Heart left ventricle (tissue), 16 donors: Measurements from ENCODE around the gene U2AF1. TPM values are rescaled to one million over a fixed set of nuclear protein-coding genes. Genes with fewer than 3 reads are reported as not detected.
"Not testable (repeated sequence)": the region's sequence is repeated elsewhere in the genome, so short reads cannot be mapped to it uniquely, and the experiment has no call there.

Experiments
- ATAC-seq, 4 donors: fragments of 200-7000 bp; cut with Tn5 transposase; one replicate each; pipeline ENCODE4 v1.9.1; 2020 to 2022; ENCODE audit warnings: moderate library complexity in 4 of 4, mild to moderate bottlenecking in 3 of 4, moderate number of reproducible peaks in 1 of 4
- DNase-seq, 5 donors: peaks; one replicate each; pipeline ENCODE4 v3.0.0-alpha.2; 2020
- H3K27ac ChIP-seq, 12 donors: fragments of 200-600 bp; sonication (generic) in 4 of 12; one replicate each; pipeline versions ENCODE4 v1.5.0 to v1.8.0; 2016 to 2022; ENCODE audit warnings: mild to moderate bottlenecking in 2 of 12
- H3K27me3 ChIP-seq, 9 donors: fragments of 200-600 bp; sonication (generic) in 2 of 9; one replicate each; pipeline versions ENCODE4 v1.5.1 to v1.8.0; 2016 to 2022; ENCODE audit warnings: mild to moderate bottlenecking in 3 of 9
- H3K36me3 ChIP-seq, 9 donors: fragments of 200-600 bp; sonication (generic) in 2 of 9; one replicate each; pipeline versions ENCODE4 v1.5.0 to v1.8.0; 2018 to 2022; ENCODE audit warnings: mild to moderate bottlenecking in 2 of 9
- H3K4me1 ChIP-seq, 12 donors: fragments of 200-600 bp; sonication (generic) in 4 of 12; one replicate each; pipeline versions ENCODE4 v1.5.0 to v1.8.0; 2016 to 2022; ENCODE audit warnings: mild to moderate bottlenecking in 3 of 12
- H3K4me3 ChIP-seq, 12 donors: fragments of 200-600 bp; sonication (generic) in 4 of 12; one replicate each; pipeline versions ENCODE4 v1.5.0 to v1.8.0; 2017 to 2022; ENCODE audit warnings: mild to moderate bottlenecking in 9 of 12, moderate library complexity in 4 of 12
- H3K9me3 ChIP-seq, 12 donors: fragments of 200-600 bp; sonication (generic) in 4 of 12; one replicate each; pipeline versions ENCODE4 v1.5.0 to v1.8.0; 2016 to 2022; ENCODE audit warnings: mild to moderate bottlenecking in 1 of 12
- CTCF ChIP-seq, 12 donors: fragments of 200-600 bp; sonication (generic) in 4 of 12; IDR thresholded peaks; one replicate each; pipeline versions ENCODE4 v1.5.0 to v1.8.0; 2018 to 2022; ENCODE audit warnings: antibody characterized with exemption in 12 of 12, mild to moderate bottlenecking in 5 of 12
- WGBS, 4 donors: extraction: QIAGEN DNeasy Blood & Tissue Kit in 2 of 4; methylation state at CpG; one replicate each; pipeline versions ENCODE4 v1.1.5 to v1.1.7; 2013 to 2018; 5-methylcytosine and 5-hydroxymethylcytosine counted together
- intact Hi-C, 10 donors: fragments of 100-400 bp; cut with DNase I; formaldehyde crosslinking; loops; one replicate each; pipeline versions ENCODE4 v1.11.1 to v1.14.2; 2022
- long read RNA-seq, 3 donors: library from polyadenylated mRNA; unstranded; transcript quantifications; one replicate each; pipeline ENCODE4 v2.0.0, GENCODE V29; 2020 to 2021
- polyA plus RNA-seq, 2 donors: library from polyadenylated mRNA; stranded (reverse); fragments of 200-250 nt; gene quantifications; one replicate each; pipeline ENCODE4 v1.2.3, GENCODE V29; 2013
- total RNA-seq, 9 donors: library from RNA; depleted of rRNA in 2 of 9; stranded (reverse); fragments of >200 nt in 2 of 9; fragmentation: NEBNext Ultra II Directional in 3 of 9; extraction: Animal tissue kit (Norgen Biotek cat#: 25700) in 3 of 9; gene quantifications; one replicate each; pipeline versions ENCODE4 v1.1.0 to v1.2.4, GENCODE V29; 2016 to 2023
- donor health status: ischemic (EF 13 %, LVEDD 7.1; RV severe dilation, severe dysfunction).
- donor health status: healthy with polysubstance abuse.
- donor health status: DM: no; HTN: yes; CAD: no.
- donor health status: DM: no; HTN: no; CAD: no.
- donor health status: ischemic (EF 25% LVEDD 6.9; RV normal size, moderate dysfunction).
- donor health status: ischemic (EF 25% LVEDD 5.7; RV mildly dilated, moderate dysfunction).
- donor health status: healthy.
- donor health status: DM: yes; HTN: yes; CAD: no.
- donor health status: ischemic (EF 35%, LVEDD 5.7; RV mildly dilated, moderate dysfunction).
- donor health status: nonischemic (EF 11% LVEDD 7.7; RV severe dilation, severe dysfunction).
- donor health status: DM: yes; HTN: yes; CAD: no.
- donor health status: PGD.
- donor health status: ischemic (EF 29% LVEDD 5.4; RV normal size, mild dysfunction).
- donor health status: nonischemic (EF 23%, LVEDD 6.1; RV moderate dilation, normal function).

U2AF1 gene
- 10 to 100 TPM in 3 of 9 donors, 1 to 10 TPM in 6; 2.8 to 21.5 (median 7.9) TPM for total RNA-seq
- polyA plus RNA-seq, result 10 to 100 TPM; 29.7 to 62.6 TPM
- long read RNA-seq, donor 1, transcript U2AF1-202 (8 exons, 940 nt), result major isoform, 8 of 15 reads
- long read RNA-seq, donor 1, transcript U2AF1-201 (8 exons, 962 nt), result minor isoform, 6 of 15 reads
- long read RNA-seq, donor 1, partial matches to known transcripts, result 0 of 15 reads
- long read RNA-seq, donor 1, other reads (novel, unspliced or antisense), result 1 of 15 reads
- long read RNA-seq, donor 2, transcript U2AF1-202 (8 exons, 940 nt), result minor isoform, 5 of 22 reads
- long read RNA-seq, donor 2, transcript U2AF1-201 (8 exons, 962 nt), result major isoform, 15 of 22 reads
- long read RNA-seq, donor 2, partial matches to known transcripts, result 0 of 22 reads
- long read RNA-seq, donor 2, other reads (novel, unspliced or antisense), result 1 of 22 reads
- long read RNA-seq, donor 3, transcript U2AF1-201 (8 exons, 962 nt), result major isoform, 14 of 22 reads
- long read RNA-seq, donor 3, partial matches to known transcripts, result 1 of 22 reads
- long read RNA-seq, donor 3, other reads (novel, unspliced or antisense), result 3 of 22 reads

- H3K9me3 ChIP-seq, H3K27me3 ChIP-seq, H3K4me1 ChIP-seq, intact Hi-C loops, H3K36me3 ChIP-seq: not testable (repeated sequence)
- 0 to 1% methylated on average over 27 to 61 of the region's 107 CpGs; no CpG with 5 or more reads in 2 of the 4 donors for WGBS, 4 donors
- DNase-seq (peak in 3 of 5 donors; percentile 47 to 88 (median 84)), ATAC-seq (peak; percentile 99)
- H3K27ac ChIP-seq, result peak within 1 kb of the TSS in 9 of 12 donors; percentile 53 to 88 (median 77)
- H3K4me3 ChIP-seq, result peak within 1 kb of the TSS in 10 of 12 donors; percentile 52 to 94 (median 64)
Observed at GRCh38 chr21:43106965-43107793, at the start of gene U2AF1. Gene U2AF1 (minus strand): TSS chr21:43107570. CDS start chr21:43107494, 76 bp downstream.

- H3K27me3 ChIP-seq, H3K4me1 ChIP-seq, intact Hi-C loops, DNase-seq, H3K4me3 ChIP-seq, H3K36me3 ChIP-seq, H3K9me3 ChIP-seq, H3K27ac ChIP-seq: not testable (repeated sequence)
- WGBS, 4 donors, result no CpG with 5 or more reads among the region's 33 CpGs
- peak in 1 of 4 donors; percentile 44 for ATAC-seq
Observed at GRCh38 chr21:43153601-43154000, 46.2 kb upstream of the U2AF1 start.

- WGBS, 4 donors, result no CpG with 5 or more reads among the region's 11 CpGs
- intact Hi-C loops, result not testable (repeated sequence)
Observed at GRCh38 chr21:43149344-43149743, 42.0 kb upstream of the U2AF1 start.

GRCh38 chr21:43147999-43148398, 40.6 kb upstream of the U2AF1 start:
- DNase-seq, H3K9me3 ChIP-seq, intact Hi-C loops, H3K27me3 ChIP-seq, H3K4me3 ChIP-seq, H3K36me3 ChIP-seq, H3K4me1 ChIP-seq, H3K27ac ChIP-seq: not testable (repeated sequence)
- ATAC-seq, result peak in 3 of 4 donors; percentile 53 to 86 (median 61)
- WGBS, 4 donors, result no CpG with 5 or more reads among the region's 7 CpGs

More at GRCh38 chr21:43149344-43149743, 42.0 kb upstream of the U2AF1 start:
- not testable (repeated sequence) for H3K27ac ChIP-seq, H3K36me3 ChIP-seq, H3K9me3 ChIP-seq, H3K27me3 ChIP-seq, ATAC-seq, H3K4me1 ChIP-seq, DNase-seq, H3K4me3 ChIP-seq

- H3K27me3 ChIP-seq, H3K36me3 ChIP-seq, ATAC-seq, H3K9me3 ChIP-seq, DNase-seq, H3K4me1 ChIP-seq, H3K4me3 ChIP-seq, intact Hi-C loops, H3K27ac ChIP-seq: not testable (repeated sequence)
- no CpG with 5 or more reads among the region's 12 CpGs for WGBS, 4 donors
Observed at GRCh38 chr21:43146637-43147036, 39.3 kb upstream of the U2AF1 start.

GRCh38 chr21:43141407-43141806, 34.0 kb upstream of the U2AF1 start:
- H3K36me3 ChIP-seq, H3K27me3 ChIP-seq, H3K27ac ChIP-seq, ATAC-seq, H3K9me3 ChIP-seq, intact Hi-C loops, H3K4me1 ChIP-seq, H3K4me3 ChIP-seq: not testable (repeated sequence)
- WGBS, 4 donors, result 39 to 48% methylated on average over 3 to 5 of the region's 17 CpGs; no CpG with 5 or more reads in 2 of the 4 donors
- DNase-seq, result peak in 1 of 5 donors; percentile 17

- peak in 3 of 4 donors; percentile 56 to 77 (median 57) for ATAC-seq
- 5 to 7% methylated on average over 2 to 4 of the region's 8 CpGs; no CpG with 5 or more reads in 2 of the 4 donors for WGBS, 4 donors
- DNase-seq, H3K36me3 ChIP-seq, H3K4me3 ChIP-seq, H3K9me3 ChIP-seq, H3K27me3 ChIP-seq, intact Hi-C loops, H3K27ac ChIP-seq, H3K4me1 ChIP-seq: not testable (repeated sequence)
- peak in 1 of 12 donors; percentile 11 for TF ChIP-seq CTCF (IDR thresholded peaks at IDR 0.05)
Observed at GRCh38 chr21:43138944-43139343, 31.6 kb upstream of the U2AF1 start.

- H3K9me3 ChIP-seq, H3K4me3 ChIP-seq, H3K36me3 ChIP-seq, H3K27ac ChIP-seq, DNase-seq, H3K4me1 ChIP-seq, intact Hi-C loops, H3K27me3 ChIP-seq: not testable (repeated sequence)
- ATAC-seq, result peak in 2 of 4 donors; percentile 14 to 57
- no CpG with 5 or more reads among the region's 10 CpGs for WGBS, 4 donors
Observed at GRCh38 chr21:43134520-43134919, 27.1 kb upstream of the U2AF1 start.

GRCh38 chr21:43130094-43130493, 22.7 kb upstream of the U2AF1 start:
- H3K9me3 ChIP-seq, H3K4me3 ChIP-seq, H3K36me3 ChIP-seq, DNase-seq, H3K4me1 ChIP-seq, H3K27me3 ChIP-seq, ATAC-seq, H3K27ac ChIP-seq, intact Hi-C loops: not testable (repeated sequence)
- WGBS, 4 donors, result no CpG with 5 or more reads among the region's 7 CpGs
